ENCODE results near the gene MED15. TPM values are rescaled to one million over a fixed set of nuclear protein-coding genes. Genes with fewer than 3 reads are reported as not detected.
"Not testable (repeated sequence)": the region's sequence is repeated elsewhere in the genome, so short reads cannot be mapped to it uniquely, and the experiment has no call there.

MED15 gene
- polyA plus RNA-seq, 10 donors = 29.6 to 48.2 (median 38.3) TPM

DNA sequence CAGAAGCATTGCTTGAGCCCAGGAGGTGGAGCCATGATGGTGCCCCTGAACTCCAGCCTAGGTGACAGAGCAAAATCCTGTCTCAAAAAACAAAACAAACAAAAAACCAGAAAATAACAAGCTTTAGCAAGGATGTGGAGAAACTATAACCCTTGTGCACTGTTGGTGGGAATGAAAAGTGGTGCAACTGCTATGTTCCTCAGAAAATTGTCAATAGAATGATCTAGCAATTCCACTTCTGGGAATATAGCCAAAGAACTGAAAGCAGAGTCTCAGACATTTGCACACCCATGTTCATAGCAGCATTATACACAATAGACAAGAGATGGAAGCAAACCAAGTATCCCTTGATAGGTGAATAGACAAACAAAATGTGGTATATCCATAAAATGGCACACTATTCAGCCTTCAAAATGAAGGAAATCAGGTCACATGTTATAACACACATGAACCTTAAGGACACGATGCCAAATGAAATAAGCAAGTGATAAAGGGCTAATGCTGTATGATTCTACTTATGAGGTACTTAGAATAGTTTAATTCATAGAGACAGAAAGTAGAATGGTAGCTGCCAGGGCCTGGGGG is 27.7 kb upstream of the MED15 start:
- DNase-seq = no peak

GRCh38 chr22:20483143-20483506 is 24.3 kb upstream of the MED15 start:
- not testable (repeated sequence) for DNase-seq

DNA sequence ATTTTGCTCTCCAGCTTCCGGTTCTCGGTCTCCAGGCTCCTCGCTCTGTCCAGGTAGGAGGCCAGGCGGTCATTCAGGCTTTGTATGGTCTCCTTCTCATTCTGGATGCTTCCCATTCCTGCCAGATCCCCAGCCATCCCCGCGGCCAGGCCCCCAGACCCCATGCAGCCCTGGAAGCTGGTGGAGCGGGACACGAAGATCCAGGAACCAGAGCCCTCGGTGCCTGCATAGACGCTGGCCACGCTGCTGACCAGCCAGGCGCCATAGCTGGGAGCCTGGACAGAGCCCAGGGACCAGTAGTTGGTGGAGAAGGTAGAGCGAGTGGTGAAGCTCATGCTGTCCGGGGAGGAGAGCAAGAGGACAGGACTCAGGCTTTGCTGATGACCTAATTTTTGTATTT is 23.6 kb upstream of the MED15 start:
- DNase-seq = no peak

DNA sequence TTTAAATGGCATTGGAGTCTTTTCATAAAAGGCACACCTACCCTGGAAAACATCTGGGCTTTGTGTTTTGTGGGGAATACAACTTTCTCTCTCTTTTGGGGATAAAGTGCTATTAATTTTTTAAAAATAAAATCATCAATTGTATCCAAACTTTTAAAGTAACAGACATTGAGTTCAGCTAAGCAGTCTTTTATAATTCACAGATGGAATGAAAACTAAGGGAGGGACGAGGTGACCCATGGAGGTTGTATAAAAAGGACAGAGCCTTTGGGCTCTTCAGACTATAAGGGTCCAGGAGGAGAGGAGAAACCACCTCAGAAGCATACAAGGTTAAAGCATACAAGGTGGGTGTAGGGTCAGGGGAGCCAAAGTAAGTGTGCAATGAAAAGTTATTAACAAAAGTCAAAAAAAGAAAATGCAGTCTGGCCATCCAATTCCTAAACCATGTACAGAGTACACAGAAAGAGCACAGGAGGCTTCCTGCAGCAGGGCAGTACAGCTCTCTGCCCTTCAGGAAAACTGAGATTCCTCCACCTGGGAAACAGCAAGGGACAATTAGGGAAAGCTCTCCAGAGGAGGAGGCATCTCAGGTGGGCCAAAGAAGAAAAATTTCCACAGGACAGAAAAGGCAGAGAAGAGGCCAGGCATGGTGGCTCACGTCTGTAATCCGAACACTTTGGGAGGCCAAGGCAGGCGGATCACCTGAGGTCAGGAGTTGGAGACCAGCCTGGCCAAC is 22.3 kb upstream of the MED15 start:
- no peak for DNase-seq

- DNase-seq = no peak
Measured at GRCh38 chr22:20486229-20486628, 21.2 kb upstream of the MED15 start.

DNA sequence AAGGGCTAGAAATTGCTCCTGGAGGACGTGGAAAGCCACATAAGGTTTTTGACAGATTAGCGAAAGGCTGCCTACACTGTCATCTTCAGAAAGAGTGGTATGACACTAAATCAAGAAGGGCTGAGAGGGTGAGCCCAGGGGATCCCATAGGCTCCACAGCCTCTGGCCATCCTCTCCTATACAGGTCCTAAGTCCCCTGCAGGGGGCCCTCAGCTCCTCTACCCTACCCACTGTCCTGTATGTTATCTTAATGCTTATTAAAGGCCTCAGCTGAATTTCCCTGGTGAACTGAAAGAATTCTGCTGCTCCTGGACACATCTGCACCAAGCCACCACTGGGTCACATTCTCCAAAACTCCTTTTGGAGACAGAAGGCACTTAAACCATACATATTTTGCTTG is 19.7 kb upstream of the MED15 start:
- DNase-seq = no peak

DNA sequence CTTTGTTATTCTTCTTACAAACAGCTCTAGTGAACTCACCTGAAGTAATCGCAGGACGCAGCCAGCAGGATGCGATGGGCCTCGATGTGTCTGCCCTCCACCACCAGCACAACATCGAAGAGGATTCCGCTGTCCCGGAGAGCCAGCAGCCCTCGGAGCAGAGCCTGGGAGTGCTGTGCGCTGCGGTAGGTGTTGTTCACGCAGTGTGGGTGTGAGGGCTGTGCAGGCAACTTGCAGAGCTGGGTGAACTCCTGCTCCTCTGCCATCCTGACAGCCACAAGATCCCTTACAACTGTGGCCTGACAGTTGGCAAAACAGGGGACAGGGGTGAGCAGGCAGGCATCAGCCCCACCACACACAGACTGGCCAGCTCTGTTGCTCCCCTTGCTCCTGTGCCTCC is 18.5 kb upstream of the MED15 start:
- no peak for DNase-seq

DNA sequence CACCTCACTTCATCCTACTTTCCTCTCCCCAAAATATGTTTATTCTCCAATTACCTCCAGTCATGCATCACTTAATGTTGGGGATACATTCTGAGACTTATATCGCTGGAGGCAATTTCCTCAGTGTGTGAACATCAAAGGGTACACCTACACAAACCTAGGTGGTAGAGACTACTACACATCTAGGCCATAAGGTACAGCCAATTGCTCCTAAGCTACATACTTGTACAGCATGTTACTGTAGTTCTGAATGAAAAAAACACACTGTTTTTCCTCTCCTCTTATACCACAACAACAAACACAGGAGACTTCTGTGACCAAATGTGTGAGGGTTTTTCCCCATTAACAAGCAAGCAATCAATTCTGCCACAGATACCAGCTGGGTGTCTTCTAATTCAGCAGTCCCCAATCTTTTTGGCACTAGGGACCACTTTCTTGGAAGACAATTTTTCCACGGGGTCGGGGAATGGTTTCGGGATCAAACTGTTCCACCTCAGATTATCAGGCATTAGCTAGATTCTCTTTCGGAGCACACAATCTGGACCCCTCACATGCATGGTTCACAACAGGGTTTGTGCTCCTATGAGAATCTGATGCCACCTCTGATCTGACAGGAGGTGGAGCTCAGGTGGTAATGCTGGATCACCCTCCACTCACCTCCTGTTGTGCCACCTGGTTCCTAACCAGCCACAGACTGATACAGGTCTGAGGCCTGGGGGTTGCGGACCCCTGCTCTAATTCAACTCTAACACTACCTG is 17.0 kb upstream of the MED15 start:
- no peak for DNase-seq

GRCh38 chr22:20490941-20491307 is 16.5 kb upstream of the MED15 start:
- DNase-seq = no peak

DNA sequence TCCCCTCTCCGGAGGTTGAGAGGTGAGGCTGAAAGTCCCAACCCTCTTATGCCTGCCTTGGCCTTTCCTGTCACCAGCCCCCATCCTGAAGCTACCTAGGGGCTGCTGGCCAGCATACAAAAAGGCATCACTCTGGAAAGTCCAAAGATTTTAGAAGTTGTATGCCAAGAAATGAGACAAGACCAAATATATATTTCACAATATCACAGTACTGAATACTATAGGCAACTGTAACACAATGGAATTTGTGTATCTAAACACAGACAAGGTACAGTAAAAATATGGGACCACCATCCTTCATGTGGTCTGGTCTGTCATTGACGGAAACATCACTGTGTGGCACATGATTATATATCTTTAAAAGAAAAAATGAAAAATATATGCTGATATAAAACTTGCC is 16.1 kb upstream of the MED15 start:
- DNase-seq = no peak

DNA sequence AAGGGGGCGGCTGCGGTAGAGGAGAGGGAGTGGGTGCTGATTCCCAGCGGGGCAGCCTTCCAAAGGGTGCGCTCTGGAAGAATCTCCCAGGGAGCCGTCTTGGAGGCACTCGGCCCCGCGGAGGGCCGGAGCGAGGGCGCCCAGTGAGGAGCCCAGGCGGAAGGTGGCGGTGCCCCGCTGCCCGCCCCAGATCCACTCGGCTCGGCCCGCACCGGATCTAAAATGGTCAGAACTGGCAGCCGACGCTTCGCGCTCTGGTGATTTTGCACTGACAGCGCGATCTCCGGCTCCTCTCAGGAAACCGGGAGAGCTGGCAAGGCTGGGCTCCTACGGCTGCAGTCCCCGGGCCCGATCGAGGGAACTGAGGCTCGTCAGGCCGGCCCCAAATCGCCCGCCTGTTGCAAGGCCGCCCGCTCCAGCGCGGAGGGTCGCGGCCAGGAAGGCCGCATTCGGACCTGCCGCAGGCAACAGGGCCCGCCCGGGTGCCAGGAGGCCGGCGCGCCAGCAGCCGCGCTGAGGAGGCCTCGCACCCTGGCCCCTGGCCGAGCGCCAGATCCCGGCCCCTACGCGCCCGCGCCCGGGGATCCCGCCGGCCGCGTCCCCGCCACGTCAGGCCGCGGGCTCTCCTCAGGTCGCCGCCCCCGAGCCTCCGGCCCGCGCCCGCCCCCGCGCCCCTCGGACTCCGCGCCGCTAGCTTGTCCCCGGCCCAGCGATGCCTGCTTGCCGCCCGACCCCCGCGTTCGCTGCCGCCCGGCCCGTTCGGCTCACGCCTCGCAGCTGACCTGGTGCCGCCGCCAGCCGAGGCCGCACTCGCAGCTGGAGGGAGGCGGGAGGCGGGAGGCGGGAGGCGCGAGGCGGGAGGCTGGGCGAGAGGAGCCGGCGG is 12.2 kb upstream of the MED15 start, which contains the start of gene KLHL22:
Gene KLHL22 (minus strand): TSS at position 818 of the 883 bp plus-strand sequence. CDS start 6,584 bp downstream, outside the sequence.
- peak in 2 of 3 donors; percentile 55 to 78 for DNase-seq

DNA sequence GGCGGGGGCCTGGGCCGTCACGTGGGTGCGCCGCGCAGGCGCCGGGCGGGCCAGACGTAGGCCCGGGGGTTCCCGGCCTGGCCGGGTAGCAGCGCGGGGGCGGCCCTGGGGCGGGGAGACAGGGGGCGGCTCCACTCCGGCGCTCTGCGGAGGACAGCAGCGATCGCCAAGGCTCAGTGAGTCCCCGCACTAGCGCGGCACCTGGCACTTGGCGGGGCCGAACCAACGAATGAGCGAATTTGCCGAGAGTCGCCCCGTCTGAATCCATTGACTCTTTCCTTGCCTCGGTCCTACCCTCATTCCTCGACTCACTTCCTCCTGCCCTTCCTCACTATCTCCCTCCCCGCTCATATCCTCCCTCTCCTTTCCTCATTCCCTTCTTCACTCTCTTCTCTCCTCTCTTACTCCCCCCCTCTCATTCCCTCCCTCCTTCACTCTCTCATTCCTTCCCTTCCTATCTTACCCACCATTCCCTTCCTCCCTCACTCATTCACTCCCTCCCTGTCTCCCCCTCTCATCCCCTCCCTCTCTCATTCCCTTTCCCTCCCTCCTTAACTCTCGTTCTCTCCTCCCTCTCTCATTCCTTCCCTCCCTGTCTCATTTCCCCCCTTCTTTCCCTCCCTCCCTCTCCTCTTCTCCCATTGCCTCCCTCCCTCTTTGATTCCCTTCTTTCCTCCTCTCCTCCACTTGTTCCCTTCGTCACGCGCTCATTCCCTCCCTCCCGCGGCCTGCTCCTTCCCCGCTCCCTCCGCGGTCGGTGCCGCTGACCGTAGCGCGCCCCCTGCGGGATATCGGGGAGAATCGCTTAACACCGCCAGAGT is 11.3 kb upstream of the MED15 start:
- peak; percentile 94 to 98 (median 96) for DNase-seq

- DNase-seq = no peak
Measured at GRCh38 chr22:20497426-20497825, 10.0 kb upstream of the MED15 start.

DNA sequence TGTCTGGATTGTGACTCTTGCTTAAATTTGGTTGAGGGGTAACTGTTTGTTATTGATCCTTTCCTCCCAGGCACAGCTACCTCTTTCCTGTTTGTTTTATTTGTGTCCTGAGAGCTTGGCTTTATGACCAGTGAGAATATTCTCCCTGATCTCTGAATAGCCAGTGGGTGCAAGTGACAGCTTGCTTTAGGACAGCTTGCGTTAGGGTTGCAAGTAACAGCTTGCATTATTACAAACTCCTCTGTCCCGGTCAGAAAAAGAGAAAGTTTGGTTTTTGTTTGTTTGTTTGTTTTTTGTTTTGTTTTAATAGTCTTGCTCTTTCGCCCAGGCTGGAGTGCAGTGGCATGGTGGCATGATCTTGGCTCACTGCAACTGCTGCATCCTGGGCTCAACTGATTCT is 8.5 kb upstream of the MED15 start:
- no peak for DNase-seq

DNA sequence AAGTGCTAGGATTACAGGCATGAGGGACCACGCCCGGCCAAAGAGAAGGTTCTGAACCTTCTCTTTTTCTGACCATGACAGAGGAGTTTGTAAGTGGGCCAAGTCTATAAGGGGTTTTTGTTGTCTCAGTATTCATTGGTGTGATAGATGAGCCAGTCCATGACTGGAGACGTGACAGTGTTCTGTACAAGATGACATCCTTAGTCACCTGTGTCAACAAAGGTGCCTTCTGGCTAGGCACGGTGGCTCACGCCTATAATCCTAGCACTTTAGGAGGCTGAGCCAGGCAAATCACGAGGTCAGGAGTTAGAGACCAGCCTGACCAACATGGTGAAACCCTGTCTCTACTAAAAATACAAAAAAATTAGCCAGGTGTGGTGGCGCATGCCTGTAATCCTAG is 7.6 kb upstream of the MED15 start:
- no peak for DNase-seq

GRCh38 chr22:20503816-20504215 is 3.6 kb upstream of the MED15 start:
- no peak for DNase-seq

- peak in 1 of 3 donors; percentile 69 for DNase-seq
Measured at GRCh38 chr22:20504293-20504922, 3.0 kb upstream of the MED15 start.

- no peak for DNase-seq
Measured at GRCh38 chr22:20506543-20507252, 712 bp upstream of the MED15 start.

- not testable (repeated sequence) for DNase-seq
Measured at GRCh38 chr22:20508067-20508755, 801 bp downstream of the MED15 start.

Data from muscle of back (tissue), 11 donors.